GM12801 (cell line): ENCODE measurements around the gene CNOT3.

Experiments used
- CTCF ChIP-seq: IDR thresholded peaks from one replicate; pipeline ENCODE4 v1.5.1; 2011; ENCODE audit warnings: control low read depth; ENCODE audit not compliant: insufficient read length; ENCODE audit errors: extremely low read depth

Gene CNOT3

DNA sequence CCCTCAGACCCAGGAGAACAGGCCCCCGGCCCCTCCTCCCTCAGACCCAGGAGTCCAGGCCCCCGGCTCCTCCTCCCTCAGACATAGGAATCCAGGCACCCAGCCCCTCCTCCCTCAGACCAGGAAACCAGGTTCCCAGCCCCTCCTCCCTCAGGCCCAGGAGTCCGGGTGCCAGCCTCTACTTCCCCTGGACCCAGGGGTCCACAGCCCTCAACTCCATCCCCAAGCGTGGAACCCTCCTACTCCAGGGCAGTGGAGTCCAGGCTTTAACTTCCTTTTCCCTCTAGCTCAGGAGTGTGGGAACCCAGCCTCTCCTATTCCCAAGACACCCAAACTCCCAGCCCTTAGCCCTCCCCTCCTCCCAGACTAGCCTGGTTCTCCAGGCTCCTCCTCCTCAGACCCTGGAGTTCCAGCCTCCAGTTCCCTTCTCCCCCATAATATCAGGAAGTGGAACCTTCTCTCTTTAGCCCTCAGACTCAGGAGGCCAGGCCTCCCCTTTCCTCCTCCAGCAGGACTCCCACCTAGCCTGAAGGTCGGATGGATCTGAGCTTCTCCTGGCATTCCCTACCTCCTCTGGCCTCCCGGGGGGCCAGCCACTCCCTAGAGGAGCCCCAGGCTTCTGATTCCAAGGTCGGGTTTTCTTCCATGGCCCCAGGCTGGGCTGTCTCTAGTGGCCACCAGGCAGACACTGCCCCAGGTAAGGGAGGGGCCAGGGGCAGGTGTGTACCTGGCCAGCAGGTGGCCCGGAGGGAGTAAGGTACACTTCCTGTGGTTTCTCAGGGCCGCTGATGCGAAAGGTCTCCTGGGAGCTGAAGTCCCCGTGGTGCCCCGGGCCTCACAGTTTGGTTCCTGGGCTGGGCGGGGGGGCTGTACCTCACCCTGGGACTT, 35.2 kb downstream of the CNOT3 start, which contains the start of gene TMC4:
Gene TMC4 (minus strand): TSS at position 690 of the 888 bp plus-strand sequence. CDS start 43 bp downstream, at position 647.
- TF ChIP-seq CTCF, result no peak

GRCh38 chr19:54173359-54173699, 35.8 kb downstream of the CNOT3 start:
- TF ChIP-seq CTCF, result no peak

DNA sequence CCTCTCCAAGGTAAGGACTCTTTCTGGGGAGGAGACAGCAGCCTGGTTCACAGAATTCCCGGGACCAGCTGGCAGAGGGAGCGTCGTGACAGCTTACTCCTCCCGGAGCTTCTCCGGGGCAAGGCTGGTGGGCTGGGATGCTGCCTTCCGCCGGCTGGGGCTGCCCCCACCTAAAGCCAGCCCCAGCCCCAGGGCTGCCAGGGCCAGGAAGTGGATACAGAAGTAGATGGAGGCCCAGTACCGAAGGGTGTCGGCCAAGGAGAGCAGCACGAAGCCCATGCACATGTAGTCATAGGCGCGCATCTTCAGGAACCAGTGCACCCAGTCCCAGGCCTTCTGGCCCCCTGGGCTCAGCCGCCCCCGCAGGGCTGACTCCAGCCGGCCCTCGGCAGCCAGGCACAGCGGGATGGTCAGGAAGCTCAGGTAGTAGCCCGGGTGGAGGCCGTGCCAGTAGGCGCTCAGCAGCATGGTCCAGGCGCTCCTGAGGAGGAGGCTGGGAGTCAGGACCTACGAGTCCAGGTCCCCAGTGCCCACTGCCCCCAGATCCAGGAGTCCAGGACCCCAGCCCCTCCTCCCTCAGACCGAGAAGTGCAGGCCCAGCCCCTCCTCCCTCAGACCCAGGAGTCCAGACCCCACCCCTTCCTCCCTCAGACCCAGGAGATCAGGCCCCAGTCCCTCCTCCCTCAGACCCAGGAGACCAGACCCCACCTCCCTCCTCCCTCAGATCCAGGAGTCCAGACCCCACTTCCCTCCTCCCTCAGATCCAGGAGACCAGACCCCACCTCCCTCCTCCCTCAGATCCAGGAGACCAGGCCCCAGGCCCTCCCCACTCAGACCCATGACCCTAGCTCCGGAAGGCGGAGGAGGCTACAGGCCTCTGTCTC, 36.6 kb downstream of the CNOT3 start:
- TF ChIP-seq CTCF, result no peak

DNA sequence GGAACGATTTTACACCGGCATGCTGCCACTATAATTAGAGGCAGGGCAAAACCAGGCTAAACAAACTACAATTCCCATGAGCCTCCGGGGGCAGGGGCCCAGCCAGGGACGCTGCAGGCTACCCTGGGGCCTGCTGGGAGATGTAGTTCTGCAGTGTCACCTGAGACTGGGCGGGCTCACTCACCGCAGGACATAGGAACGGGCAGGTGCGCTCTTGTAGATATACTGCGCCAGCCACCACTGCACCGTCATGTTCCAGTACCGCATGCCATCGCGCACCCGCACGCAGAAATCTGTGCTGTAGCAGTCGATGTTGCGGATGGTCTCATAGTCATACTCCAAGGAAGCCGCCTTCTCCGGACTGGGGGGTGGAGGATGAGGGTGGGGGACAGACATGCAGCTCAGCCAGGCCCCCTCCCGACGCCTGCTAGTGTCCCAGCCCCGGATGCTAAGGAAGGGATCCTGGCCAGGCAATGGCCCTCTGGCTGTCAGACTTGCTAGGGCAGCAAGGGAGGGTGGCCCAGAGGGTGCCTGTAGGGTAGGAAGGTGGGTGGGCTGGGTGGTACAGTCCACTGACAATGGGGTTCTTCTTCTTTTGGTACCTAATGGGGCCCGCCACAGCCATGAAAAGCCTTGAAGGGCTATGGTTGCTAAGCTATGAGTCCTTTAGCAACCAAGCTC, 41.2 kb downstream of the CNOT3 start:
- no peak for TF ChIP-seq CTCF

DNA sequence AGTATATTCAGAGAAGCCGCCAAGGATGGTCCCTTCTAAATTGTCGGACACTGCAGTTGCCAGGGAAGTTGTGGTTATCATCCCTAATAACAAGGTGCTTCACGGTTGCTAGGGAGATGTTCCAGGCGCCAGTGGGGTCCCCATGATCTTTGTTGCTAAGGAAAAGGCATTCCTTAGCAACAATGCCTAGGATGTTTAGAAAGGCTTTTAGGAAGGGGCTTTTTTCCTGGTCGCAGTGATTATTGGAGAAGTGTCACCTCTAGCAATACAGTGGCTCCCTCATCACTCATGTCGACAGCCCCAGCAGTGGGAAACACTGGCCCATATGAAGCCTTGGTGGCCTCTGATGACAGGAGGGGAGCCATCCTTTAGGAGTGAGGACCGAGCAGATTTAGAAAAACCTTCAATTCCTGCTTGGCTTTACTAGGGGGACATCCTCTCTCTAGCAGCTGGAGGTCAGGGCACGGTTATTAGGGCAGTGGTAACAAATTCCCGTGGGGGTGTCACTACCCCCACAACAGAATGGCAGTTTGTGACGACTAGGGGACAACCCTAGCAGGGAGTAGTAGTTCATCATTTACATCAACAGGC, 41.8 kb downstream of the CNOT3 start:
- no peak for TF ChIP-seq CTCF

DNA sequence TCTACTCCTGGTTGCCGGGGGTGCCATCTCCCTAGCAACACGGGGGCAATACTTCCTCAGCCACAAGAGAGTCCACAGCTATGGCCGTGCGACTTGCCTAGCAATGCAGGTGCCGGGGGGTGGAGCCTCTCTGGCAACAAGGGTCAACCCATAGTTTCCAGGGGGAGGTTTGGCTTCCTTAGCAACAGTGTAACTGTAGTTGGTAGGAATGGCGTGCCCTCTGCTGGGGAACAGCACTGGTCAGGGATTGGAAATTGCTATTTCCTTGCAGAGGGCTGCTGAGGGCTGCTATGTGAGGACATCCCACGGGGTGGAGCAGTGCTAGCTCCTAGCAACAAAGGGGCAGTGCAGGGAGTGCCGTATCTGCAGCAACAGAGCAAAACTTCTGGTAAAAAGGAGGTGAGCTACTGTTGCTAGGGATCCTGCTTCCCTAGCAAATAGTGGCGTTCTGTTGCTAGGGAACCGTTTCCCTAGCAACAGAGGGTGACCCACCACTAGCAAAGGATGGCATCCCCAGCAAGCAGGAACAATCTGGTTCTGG, 42.4 kb downstream of the CNOT3 start:
- TF ChIP-seq CTCF, result no peak
